Effector memory CD8-positive, alpha-beta T cell (primary cell): ENCODE measurements around the gene FEM1C.

ENCODE experiments used
- ATAC-seq: fragments of 150-1000 bp; cut with Tn5 transposase; replicated peaks from 2 replicates; pipeline ENCODE4 v1.10.0; 2021; ENCODE audit warnings: mild to moderate bottlenecking, moderate library complexity
- DNase-seq, 3 experiments: peaks; one replicate each; pipeline ENCODE4 v3.0.0; 2021
- H3K27ac Mint-ChIP-seq, 2 donors: one replicate each; pipeline ENCODE4 v1.8.0; 2022; ENCODE audit warnings: mild to moderate bottlenecking in 2 of 2, mixed read lengths in 2 of 2, moderate library complexity in 2 of 2
- H3K27me3 Mint-ChIP-seq, 2 donors: one replicate each; pipeline ENCODE4 v1.8.0; 2022; ENCODE audit warnings: mixed read lengths in 2 of 2
- H3K36me3 Mint-ChIP-seq: one replicate; pipeline ENCODE4 v1.8.0; 2022; ENCODE audit warnings: mild to moderate bottlenecking, moderate library complexity, mixed read lengths; ENCODE audit not compliant: insufficient read depth
- H3K4me1 Mint-ChIP-seq, 2 donors: one replicate each; pipeline ENCODE4 v1.8.0; 2022; ENCODE audit warnings: low read depth in 2 of 2, mixed read lengths in 2 of 2
- H3K4me3 Mint-ChIP-seq, 2 donors: one replicate each; pipeline ENCODE4 v1.8.0; 2022; ENCODE audit warnings: mild to moderate bottlenecking in 2 of 2, mixed read lengths in 2 of 2, moderate library complexity in 2 of 2
- H3K9me3 Mint-ChIP-seq, 2 donors: one replicate each; pipeline ENCODE4 v1.8.0; 2022; ENCODE audit warnings: mixed read lengths in 2 of 2

Gene FEM1C

GRCh38 chr5:115472271-115473025, 72.1 kb downstream of the FEM1C start:
- DNase-seq (no peak), ATAC-seq (no peak)
- H3K4me1 Mint-ChIP-seq: no peaks in the 10 kb centered on the region
- peaks cover 18 to 19% of the 10 kb centered on the region in 2 donors for H3K27me3 Mint-ChIP-seq
- no peak overlapping the region for H3K27ac Mint-ChIP-seq
- H3K4me3 Mint-ChIP-seq: no peak overlapping the region
- peaks cover 3% of the 10 kb centered on the region for H3K36me3 Mint-ChIP-seq
- H3K9me3 Mint-ChIP-seq: no peaks in the 10 kb centered on the region

DNA sequence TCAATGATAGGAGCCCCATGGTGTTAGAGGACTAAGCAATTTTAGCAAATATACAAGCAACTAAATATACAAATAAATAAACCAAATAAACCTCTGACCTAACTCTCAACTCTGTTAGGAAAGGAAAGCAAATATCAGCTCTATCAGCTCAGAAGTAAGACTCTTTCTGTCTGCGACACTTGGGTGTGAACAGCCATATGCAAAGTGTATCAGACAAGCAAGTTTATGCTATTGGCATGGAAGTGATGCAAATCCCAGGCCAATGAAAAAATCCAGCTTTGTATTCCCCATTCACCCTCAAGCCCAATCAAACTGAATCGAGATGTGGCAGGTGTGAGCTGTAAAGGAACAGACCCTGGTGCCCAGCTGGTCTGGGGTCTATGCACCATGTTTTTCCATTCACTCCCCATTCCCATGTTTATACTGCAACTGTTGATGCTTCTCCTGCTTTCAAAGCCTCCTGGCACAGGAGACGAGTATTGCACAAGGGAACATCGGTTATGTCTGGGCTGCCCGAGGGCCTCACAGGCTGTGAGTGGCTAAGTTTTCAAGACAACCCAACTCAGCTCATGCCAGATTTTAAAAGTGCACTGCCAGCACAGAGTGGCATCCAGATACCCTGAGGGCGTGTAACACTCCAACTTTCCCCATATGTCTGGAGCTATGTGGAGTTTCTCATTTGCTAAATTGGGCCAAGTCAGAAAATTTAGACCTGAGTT, 73.1 kb downstream of the FEM1C start:
- no peak for ATAC-seq
- Mint-ChIP-seq H3K4me3 (no peak overlapping the region), H3K9me3 (no peaks in the 10 kb centered on the region), H3K27me3 (peaks cover 8 to 10% of the 10 kb centered on the region in 2 donors), H3K27ac (no peak overlapping the region), H3K36me3 (peaks cover 3% of the 10 kb centered on the region), H3K4me1 (no peaks in the 10 kb centered on the region)
- DNase-seq: no peak

GRCh38 chr5:115470921-115471320, 73.7 kb downstream of the FEM1C start:
- H3K36me3 Mint-ChIP-seq: peaks cover 3% of the 10 kb centered on the region
- H3K27ac Mint-ChIP-seq: no peak overlapping the region
- no peaks in the 10 kb centered on the region for H3K9me3 Mint-ChIP-seq
- no peak overlapping the region for H3K4me3 Mint-ChIP-seq
- H3K4me1 Mint-ChIP-seq: no peaks in the 10 kb centered on the region
- H3K27me3 Mint-ChIP-seq: peaks cover 3 to 4% of the 10 kb centered on the region in 2 donors
- ATAC-seq: no peak
- DNase-seq: no peak
